Stimulated activated CD4-positive, alpha-beta T cell treated with anti-CD3 and anti-CD28 coated beads, Interleukin-15, amount 100 ng/mL, for 48 hours (primary cell): ENCODE data around the gene PRR29.
"Not testable (repeated sequence)": the region's sequence is repeated elsewhere in the genome, so short reads cannot be mapped to it uniquely, and the experiment has no call there.

Experiments used
- DNase-seq, 2 donors: peaks; one replicate each; pipeline ENCODE4 v3.0.0-alpha.2; 2020; ENCODE audit warnings: low read depth in 2 of 2

The PRR29 gene

GRCh38 chr17:63997341-63998048 lies 656 bp upstream of the PRR29 start:
- DNase-seq, result no peak

GRCh38 chr17:63998721-63999679 lies 849 bp downstream of the PRR29 start:
- DNase-seq, result no peak

GRCh38 chr17:63999680-64000531 lies 1.8 kb downstream of the PRR29 start:
- no peak for DNase-seq

- DNase-seq, result no peak
These were observed 3.0 kb downstream of the PRR29 start for GRCh38 chr17:64001091-64001579.

- no peak for DNase-seq
These were observed 3.8 kb downstream of the PRR29 start for GRCh38 chr17:64001763-64002529.

- DNase-seq, result no peak
These were observed 4.7 kb downstream of the PRR29 start for GRCh38 chr17:64002658-64003525.

GRCh38 chr17:64003526-64004121 lies 5.5 kb downstream of the PRR29 start:
- DNase-seq, result no peak

- no peak for DNase-seq
These were observed 6.1 kb downstream of the PRR29 start for GRCh38 chr17:64004218-64004770.

- no peak for DNase-seq
These were observed 7.0 kb downstream of the PRR29 start for GRCh38 chr17:64004903-64005733.

- DNase-seq, result no peak
These were observed 7.6 kb downstream of the PRR29 start for GRCh38 chr17:64005734-64006167.

- DNase-seq, result no peak
These were observed 8.4 kb downstream of the PRR29 start for GRCh38 chr17:64006361-64007088.

GRCh38 chr17:64007089-64007837 lies 9.1 kb downstream of the PRR29 start:
- DNase-seq, result not testable (repeated sequence)

GRCh38 chr17:64007838-64008282 lies 9.7 kb downstream of the PRR29 start:
- no peak for DNase-seq

GRCh38 chr17:64008346-64008745 lies 10.2 kb downstream of the PRR29 start:
- DNase-seq, result no peak

- DNase-seq, result no peak
These were observed 10.7 kb downstream of the PRR29 start for GRCh38 chr17:64008830-64009229.

- DNase-seq, result no peak
These were observed 11.6 kb downstream of the PRR29 start for GRCh38 chr17:64009571-64010402.
